ENCODE measurements around the gene ZNF652. TPM values are rescaled to one million over a fixed set of nuclear protein-coding genes. Genes with fewer than 3 reads are reported as not detected.

The ZNF652 gene
- total RNA-seq, 1 donor from 2014 or later = 12.8 TPM

DNA sequence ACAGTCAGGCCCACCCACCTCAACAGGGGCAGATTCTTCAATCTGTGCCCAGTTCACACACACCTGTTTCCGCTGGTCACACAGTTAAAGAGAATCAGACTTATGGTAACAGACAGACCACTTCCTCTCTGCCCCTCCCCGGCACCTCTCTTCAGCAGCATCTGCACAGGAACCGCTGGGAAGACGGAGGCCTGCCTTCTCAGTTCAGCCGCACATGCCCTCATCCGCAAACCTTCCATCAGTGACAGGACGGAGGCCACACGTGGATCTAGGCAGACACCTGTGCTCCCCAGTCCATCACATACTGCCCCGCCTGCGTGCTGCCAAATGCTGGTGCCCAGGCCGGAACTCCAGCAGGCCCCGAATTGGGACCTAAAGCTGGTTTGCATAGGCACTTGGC, 42.3 kb upstream of the ZNF652 start:
- H3K4me3 ChIP-seq (ENCODE audit: low read depth, low read length) = no peak overlapping the region
- TF ChIP-seq, protein P1, sequence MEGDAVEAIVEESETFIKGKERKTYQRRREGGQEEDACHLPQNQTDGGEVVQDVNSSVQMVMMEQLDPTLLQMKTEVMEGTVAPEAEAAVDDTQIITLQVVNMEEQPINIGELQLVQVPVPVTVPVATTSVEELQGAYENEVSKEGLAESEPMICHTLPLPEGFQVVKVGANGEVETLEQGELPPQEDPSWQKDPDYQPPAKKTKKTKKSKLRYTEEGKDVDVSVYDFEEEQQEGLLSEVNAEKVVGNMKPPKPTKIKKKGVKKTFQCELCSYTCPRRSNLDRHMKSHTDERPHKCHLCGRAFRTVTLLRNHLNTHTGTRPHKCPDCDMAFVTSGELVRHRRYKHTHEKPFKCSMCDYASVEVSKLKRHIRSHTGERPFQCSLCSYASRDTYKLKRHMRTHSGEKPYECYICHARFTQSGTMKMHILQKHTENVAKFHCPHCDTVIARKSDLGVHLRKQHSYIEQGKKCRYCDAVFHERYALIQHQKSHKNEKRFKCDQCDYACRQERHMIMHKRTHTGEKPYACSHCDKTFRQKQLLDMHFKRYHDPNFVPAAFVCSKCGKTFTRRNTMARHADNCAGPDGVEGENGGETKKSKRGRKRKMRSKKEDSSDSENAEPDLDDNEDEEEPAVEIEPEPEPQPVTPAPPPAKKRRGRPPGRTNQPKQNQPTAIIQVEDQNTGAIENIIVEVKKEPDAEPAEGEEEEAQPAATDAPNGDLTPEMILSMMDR (conservative IDR thresholded peaks at IDR 0.05; ENCODE audit: low read depth, low read length) = no peak
- no peak for DNase-seq (ENCODE audit: low read depth)

DNA sequence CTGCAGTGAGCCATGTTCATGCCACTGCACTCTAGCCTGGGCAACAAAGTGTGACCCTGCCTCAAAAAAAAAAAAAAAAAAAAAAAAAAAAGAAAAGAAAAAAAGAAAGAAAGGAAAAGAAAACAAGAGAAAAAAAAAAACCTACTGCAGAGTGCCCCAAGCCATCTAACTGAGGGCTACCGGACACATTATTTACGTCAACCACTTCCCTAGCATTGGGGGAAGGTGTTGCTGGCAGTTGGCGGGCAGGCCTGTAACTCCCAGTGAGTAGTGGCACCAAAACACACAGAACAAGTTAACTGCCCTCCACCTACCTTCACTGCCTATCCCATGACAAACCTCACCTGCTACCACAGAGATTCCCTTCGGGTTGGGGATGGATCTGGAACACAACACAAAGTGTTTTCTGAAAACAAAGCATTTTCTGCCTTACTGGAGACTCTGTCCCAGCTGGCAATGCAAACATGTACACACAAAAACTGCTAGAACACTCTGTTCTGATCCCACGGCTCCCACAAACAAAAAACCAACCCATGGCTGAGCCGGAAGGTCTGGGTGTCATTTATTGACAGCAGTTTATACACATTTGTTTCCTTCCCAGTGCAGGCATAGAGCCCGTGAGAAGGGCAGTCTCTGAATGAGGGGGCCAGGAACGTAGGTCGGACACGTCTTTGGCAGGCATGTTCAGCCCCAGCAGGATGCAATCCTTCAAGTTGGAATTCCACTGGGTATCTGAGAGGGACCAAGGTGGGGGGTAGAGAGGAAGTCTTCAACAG, 41.7 kb upstream of the ZNF652 start:
- H3K4me3 ChIP-seq (ENCODE audit: low read depth, low read length) = no peak overlapping the region
- TF ChIP-seq, protein P1 (conservative IDR thresholded peaks at IDR 0.05; ENCODE audit: low read depth, low read length) = no peak
- DNase-seq (ENCODE audit: low read depth) = no peak

DNA sequence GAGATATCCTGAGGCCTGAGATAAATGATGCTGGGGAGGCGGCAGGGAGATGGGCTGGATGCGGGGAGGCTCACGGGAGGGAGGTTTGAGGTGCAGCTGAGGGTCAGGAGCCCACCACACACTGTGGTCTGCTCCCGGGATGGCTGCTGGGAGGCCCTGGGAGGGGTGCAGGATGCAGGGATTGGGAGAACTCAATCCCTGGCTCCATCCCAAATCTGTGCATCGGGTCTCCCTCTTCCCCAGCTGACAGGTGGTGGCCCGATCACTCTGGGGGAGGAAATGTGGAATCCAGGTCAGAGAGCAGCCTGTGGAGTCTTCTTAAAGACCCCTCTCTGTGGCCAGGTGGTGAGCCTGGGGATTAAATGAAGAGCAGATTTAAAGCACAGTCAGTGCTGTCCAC, 40.7 kb upstream of the ZNF652 start:
- H3K4me3 ChIP-seq (ENCODE audit: low read depth, low read length) = no peak overlapping the region
- TF ChIP-seq, protein P1 (conservative IDR thresholded peaks at IDR 0.05; ENCODE audit: low read depth, low read length) = no peak
- DNase-seq (ENCODE audit: low read depth) = no peak

DNA sequence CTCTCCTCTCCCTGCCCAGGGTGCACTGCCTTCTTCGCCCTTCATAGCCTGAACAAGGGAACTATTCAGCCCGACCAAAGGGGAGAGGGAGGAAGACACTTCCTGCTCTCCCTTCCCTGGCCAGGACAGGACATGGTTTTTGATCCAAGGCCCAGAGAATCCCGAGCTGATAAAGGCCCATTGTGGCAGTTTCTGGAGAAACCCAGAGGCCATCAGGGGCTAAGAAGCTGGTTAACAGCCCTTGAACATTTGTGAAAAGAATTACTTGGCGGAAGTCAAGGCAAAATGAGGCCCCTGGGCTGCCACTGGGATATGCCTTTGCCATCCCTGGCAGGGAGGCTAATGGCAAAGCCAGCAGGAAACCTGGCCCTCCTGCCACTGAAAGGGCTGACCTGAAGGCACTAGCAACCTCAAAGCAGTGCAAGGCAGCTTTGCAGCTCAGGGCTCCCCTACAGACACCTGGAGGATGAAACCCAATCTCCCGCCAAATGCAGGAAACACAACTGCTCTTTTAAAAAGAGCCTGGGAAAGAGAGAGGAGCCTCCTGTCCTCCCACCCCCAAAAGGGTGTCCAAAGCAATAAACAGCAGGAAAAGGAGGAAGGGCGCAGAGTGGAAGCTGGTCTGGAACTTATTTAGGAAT, 40.0 kb upstream of the ZNF652 start:
- no peak overlapping the region for H3K4me3 ChIP-seq (ENCODE audit: low read depth, low read length)
- TF ChIP-seq, protein P1 (conservative IDR thresholded peaks at IDR 0.05; ENCODE audit: low read depth, low read length) = no peak
- DNase-seq (ENCODE audit: low read depth) = no peak

DNA sequence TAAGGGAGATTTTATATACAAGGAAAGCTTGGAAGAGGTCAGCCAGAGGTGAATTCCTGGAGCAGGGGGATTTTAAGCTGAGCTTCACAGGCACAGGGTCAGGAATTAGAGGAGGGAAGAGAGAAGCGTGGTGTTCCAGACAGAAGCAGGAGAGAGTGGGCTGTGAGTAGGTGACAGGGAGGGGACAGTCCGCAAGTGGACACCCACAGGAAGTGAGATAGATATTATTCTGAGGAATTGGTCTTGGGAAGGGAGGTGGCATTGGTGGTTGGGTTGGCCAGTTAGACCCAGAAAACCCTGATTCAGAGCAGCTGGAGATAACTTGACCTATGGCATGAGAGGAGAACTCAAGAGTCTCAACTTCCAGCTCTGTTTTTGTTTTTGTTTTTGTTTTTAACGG, 37.9 kb upstream of the ZNF652 start:
- TF ChIP-seq, protein P1 (conservative IDR thresholded peaks at IDR 0.05; ENCODE audit: low read depth, low read length) = no peak
- H3K4me3 ChIP-seq (ENCODE audit: low read depth, low read length) = no peak overlapping the region
- no peak for DNase-seq (ENCODE audit: low read depth)

DNA sequence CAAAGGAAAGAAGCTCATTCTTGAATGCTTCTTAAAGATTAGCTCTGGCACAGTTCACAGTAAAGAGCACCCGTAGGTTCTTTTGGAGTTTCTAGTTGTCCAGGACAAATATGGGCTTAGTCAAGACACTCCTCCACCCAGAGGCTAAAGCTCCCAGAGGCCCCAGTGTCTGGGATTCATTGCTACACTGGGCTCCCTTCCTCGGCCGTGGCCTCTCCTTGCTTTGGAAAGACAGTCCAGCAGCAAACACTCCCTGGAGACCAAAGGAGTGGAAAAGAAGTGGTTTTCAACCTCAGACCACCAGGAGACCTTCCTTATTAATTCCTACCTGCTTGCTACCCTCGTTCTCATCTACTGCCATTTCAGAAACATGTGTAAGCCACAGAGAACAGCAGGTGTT, 35.5 kb upstream of the ZNF652 start:
- TF ChIP-seq, protein P1 (conservative IDR thresholded peaks at IDR 0.05; ENCODE audit: low read depth, low read length) = no peak
- DNase-seq (ENCODE audit: low read depth) = no peak
- no peak overlapping the region for H3K4me3 ChIP-seq (ENCODE audit: low read depth, low read length)

All from epithelial cell of proximal tubule (primary cell).